T-helper 2 cell treated with Interferon-gamma antibody and Interleukin-4, amounts not matched to agents 5 μg/mL and 100 μg/mL, for 36 hours (primary cell): ENCODE measurements around the gene SLC19A2.

Source experiments
- DNase-seq: peaks from one replicate; pipeline ENCODE4 v3.0.0; 2021; ENCODE audit warnings: low spot score
- H3K27ac Mint-ChIP-seq: one replicate; pipeline ENCODE4 v1.8.0; 2021; ENCODE audit warnings: mild to moderate bottlenecking, mixed read lengths
- H3K27me3 Mint-ChIP-seq: one replicate; pipeline ENCODE4 v1.8.0; 2021; ENCODE audit warnings: low read depth, mixed read lengths
- H3K36me3 Mint-ChIP-seq: one replicate; pipeline ENCODE4 v1.8.0; 2021; ENCODE audit warnings: low read depth, mixed read lengths
- H3K4me1 Mint-ChIP-seq: one replicate; pipeline ENCODE4 v1.8.0; 2021; ENCODE audit warnings: low read depth, mixed read lengths
- H3K4me3 Mint-ChIP-seq: one replicate; pipeline ENCODE4 v1.8.0; 2022; ENCODE audit warnings: mild to moderate bottlenecking, moderate library complexity, mixed read lengths
- H3K9me3 Mint-ChIP-seq: one replicate; pipeline ENCODE4 v1.8.0; 2021; ENCODE audit warnings: mixed read lengths

SLC19A2 gene

DNA sequence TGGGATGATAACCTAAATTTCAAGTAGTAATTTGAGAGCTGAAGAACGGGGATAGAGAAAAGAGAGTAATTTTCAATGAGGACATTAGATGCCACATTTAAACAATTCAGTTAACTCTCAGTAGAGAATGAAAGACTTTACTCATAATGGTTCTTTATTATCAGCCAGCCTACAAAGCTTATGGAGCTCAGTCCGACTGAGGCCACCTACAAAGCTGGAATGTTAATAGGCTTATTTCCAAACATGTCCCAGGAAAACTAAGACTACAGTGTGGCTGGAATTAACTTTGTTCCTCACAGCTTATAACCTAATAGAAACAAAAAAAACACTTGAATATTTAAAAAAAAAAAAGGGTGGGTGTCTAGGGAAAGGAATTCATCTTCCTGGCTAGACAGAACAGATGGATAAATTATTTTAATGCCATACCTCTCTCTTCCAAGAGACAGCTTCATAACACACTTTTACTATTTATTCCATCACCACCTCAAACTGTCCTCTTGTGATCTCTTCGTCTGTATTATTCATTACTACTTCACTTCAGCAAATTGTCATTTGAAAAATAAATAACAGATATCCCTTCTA is 9.8 kb downstream of the SLC19A2 start:
- Mint-ChIP-seq H3K4me1 (peaks cover 11% of the 10 kb centered on the region), H3K9me3 (no peaks in the 10 kb centered on the region), H3K27me3 (no peaks in the 10 kb centered on the region), H3K4me3 (no peak overlapping the region), H3K27ac (no peak overlapping the region), H3K36me3 (peaks cover 6% of the 10 kb centered on the region)
- no peak for DNase-seq

GRCh38 chr1:169474302-169474995 is 11.3 kb downstream of the SLC19A2 start:
- DNase-seq = no peak
- peaks cover 2% of the 10 kb centered on the region for H3K36me3 Mint-ChIP-seq
- H3K4me1 Mint-ChIP-seq = peaks cover 5% of the 10 kb centered on the region
- H3K4me3 Mint-ChIP-seq = no peak overlapping the region
- no peaks in the 10 kb centered on the region for H3K27me3 Mint-ChIP-seq
- H3K27ac Mint-ChIP-seq = no peak overlapping the region
- H3K9me3 Mint-ChIP-seq = no peaks in the 10 kb centered on the region

GRCh38 chr1:169473347-169473746 is 12.4 kb downstream of the SLC19A2 start:
- Mint-ChIP-seq H3K27ac (no peak overlapping the region), H3K4me3 (no peak overlapping the region)

DNA sequence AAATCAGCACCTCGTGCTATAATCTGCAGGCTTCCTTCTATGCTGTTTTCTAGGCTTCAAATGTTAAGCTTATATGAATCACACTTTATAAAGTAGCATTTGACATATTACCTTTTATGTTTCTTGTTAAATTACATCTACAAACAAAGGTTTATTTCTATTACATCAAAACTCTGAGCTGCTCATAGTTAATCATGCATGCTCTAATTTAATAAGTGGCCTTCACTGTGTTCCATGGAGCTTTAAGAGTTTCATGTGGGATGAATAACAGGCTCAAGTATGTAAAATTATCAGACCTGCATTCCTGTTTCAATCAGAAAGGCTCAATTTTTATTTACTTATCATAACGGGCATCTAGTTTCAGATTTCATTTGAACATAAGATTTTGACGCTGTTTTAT is 13.0 kb downstream of the SLC19A2 start:
- H3K4me3 Mint-ChIP-seq = no peak overlapping the region

More at GRCh38 chr1:169473347-169473746, 12.4 kb downstream of the SLC19A2 start:
- peaks cover 4% of the 10 kb centered on the region for H3K4me1 Mint-ChIP-seq
- no peaks in the 10 kb centered on the region for H3K27me3 Mint-ChIP-seq
- no peaks in the 10 kb centered on the region for H3K9me3 Mint-ChIP-seq
- peaks cover 2% of the 10 kb centered on the region for H3K36me3 Mint-ChIP-seq
- DNase-seq = no peak

GRCh38 chr1:169468982-169469381 is 16.8 kb downstream of the SLC19A2 start:
- no peak for DNase-seq
- Mint-ChIP-seq H3K27ac (no peak overlapping the region), H3K4me3 (no peak overlapping the region), H3K4me1 (peaks cover 4% of the 10 kb centered on the region), H3K9me3 (no peaks in the 10 kb centered on the region), H3K36me3 (peaks cover 4% of the 10 kb centered on the region), H3K27me3 (no peaks in the 10 kb centered on the region)

More for the DNA sequence above, 13.0 kb downstream of the SLC19A2 start:
- Mint-ChIP-seq H3K27ac (no peak overlapping the region), H3K9me3 (no peaks in the 10 kb centered on the region), H3K27me3 (no peaks in the 10 kb centered on the region), H3K36me3 (peaks cover 2% of the 10 kb centered on the region), H3K4me1 (peaks cover 4% of the 10 kb centered on the region)
- DNase-seq = no peak

GRCh38 chr1:169466259-169467230 is 19.2 kb downstream of the SLC19A2 start:
- no peak for DNase-seq
- H3K9me3 Mint-ChIP-seq = no peaks in the 10 kb centered on the region
- H3K4me1 Mint-ChIP-seq = peaks cover 7% of the 10 kb centered on the region
- H3K4me3 Mint-ChIP-seq = no peak overlapping the region
- H3K27me3 Mint-ChIP-seq = no peaks in the 10 kb centered on the region
- no peak overlapping the region for H3K27ac Mint-ChIP-seq
- H3K36me3 Mint-ChIP-seq = peaks cover 4% of the 10 kb centered on the region

- Mint-ChIP-seq H3K27ac (no peak overlapping the region), H3K4me3 (no peak overlapping the region), H3K36me3 (peaks cover 11% of the 10 kb centered on the region), H3K27me3 (no peaks in the 10 kb centered on the region), H3K4me1 (peaks cover 18% of the 10 kb centered on the region), H3K9me3 (peaks cover 4% of the 10 kb centered on the region)
- no peak for DNase-seq
Observed at GRCh38 chr1:169465281-169465680, 20.5 kb downstream of the SLC19A2 start.

DNA sequence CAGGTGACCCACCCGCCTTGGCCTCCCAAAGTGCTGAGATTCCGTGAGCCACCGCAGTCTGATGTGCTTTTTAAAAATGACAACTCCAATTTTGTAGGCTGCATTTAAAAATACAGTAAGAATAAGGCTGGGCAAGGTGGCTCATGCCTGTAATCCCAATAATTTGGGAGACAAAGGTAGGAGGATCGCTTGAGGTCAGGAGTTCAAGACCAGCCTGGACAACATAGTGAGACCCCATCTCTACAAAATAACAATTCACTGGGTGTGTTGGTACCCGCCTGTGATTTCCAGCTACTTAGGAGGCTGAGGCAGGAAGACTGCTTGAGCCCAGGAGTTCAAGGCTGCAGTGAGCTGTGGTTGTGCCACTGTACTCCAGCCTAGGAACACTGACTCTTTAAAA is 23.4 kb downstream of the SLC19A2 start:
- no peak for DNase-seq
- H3K4me1 Mint-ChIP-seq = peaks cover 20% of the 10 kb centered on the region
- peaks cover 8% of the 10 kb centered on the region for H3K9me3 Mint-ChIP-seq
- H3K4me3 Mint-ChIP-seq = no peak overlapping the region
- no peak overlapping the region for H3K27ac Mint-ChIP-seq
- H3K36me3 Mint-ChIP-seq = peaks cover 12% of the 10 kb centered on the region
- no peaks in the 10 kb centered on the region for H3K27me3 Mint-ChIP-seq

- H3K36me3 Mint-ChIP-seq = peaks cover 14% of the 10 kb centered on the region
- H3K9me3 Mint-ChIP-seq = peaks cover 14% of the 10 kb centered on the region
- H3K27me3 Mint-ChIP-seq = no peaks in the 10 kb centered on the region
- peak overlapping the region; percentile 39 for H3K27ac Mint-ChIP-seq
- DNase-seq = no peak
- H3K4me3 Mint-ChIP-seq = peak overlapping the region; percentile 44
- peaks cover 20% of the 10 kb centered on the region for H3K4me1 Mint-ChIP-seq
Observed at GRCh38 chr1:169461390-169462000, 24.2 kb downstream of the SLC19A2 start.

DNA sequence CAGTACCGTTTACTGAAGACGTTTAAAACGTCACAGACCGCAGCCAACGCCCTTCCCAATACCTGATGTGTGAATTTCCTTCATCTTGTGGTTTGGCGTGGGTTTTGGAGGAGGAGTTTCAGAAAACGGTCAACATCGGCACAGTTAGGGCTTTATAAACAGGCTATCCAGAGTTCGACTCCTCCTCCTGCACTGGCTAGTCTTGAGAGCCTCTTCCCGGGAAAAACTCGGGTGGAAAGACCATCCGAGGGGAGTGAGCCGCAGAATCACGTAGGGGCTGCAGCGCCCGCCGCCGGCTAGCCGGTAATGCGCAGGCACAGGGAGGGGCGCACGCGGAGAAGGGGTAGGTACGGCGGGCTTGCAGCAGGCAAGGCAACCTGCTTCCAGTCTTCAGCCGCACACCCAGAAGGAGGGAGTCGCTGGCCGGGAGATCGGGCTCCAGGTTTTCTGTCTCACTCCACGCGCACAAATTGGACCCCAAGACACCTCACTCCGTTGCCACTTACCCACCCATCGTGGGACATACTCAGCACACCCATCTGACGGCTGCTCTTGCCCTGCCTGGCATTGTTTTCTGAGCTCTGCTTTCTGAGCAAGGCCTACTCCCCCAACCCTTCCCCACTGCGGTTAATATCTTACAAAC is 25.4 kb downstream of the SLC19A2 start:
- Mint-ChIP-seq H3K4me3 (peak overlapping the region; percentile 44), H3K9me3 (peaks cover 23% of the 10 kb centered on the region), H3K36me3 (peaks cover 16% of the 10 kb centered on the region), H3K27me3 (peaks cover 3% of the 10 kb centered on the region), H3K27ac (peak overlapping the region; percentile 82), H3K4me1 (peaks cover 24% of the 10 kb centered on the region)
- peak; percentile 37 for DNase-seq

- H3K27ac Mint-ChIP-seq = no peak overlapping the region
- no peak for DNase-seq
- peaks cover 16% of the 10 kb centered on the region for H3K36me3 Mint-ChIP-seq
- peaks cover 20% of the 10 kb centered on the region for H3K4me1 Mint-ChIP-seq
- peaks cover 8% of the 10 kb centered on the region for H3K27me3 Mint-ChIP-seq
- peaks cover 25% of the 10 kb centered on the region for H3K9me3 Mint-ChIP-seq
- H3K4me3 Mint-ChIP-seq = no peak overlapping the region
Observed at GRCh38 chr1:169457443-169457842, 28.3 kb downstream of the SLC19A2 start.

- H3K27me3 Mint-ChIP-seq = peaks cover 16% of the 10 kb centered on the region
- H3K4me1 Mint-ChIP-seq = peaks cover 15% of the 10 kb centered on the region
- H3K36me3 Mint-ChIP-seq = peaks cover 12% of the 10 kb centered on the region
- H3K9me3 Mint-ChIP-seq = peaks cover 22% of the 10 kb centered on the region
- no peak for DNase-seq
- H3K27ac Mint-ChIP-seq = no peak overlapping the region
- no peak overlapping the region for H3K4me3 Mint-ChIP-seq
Observed at GRCh38 chr1:169456029-169456428, 29.7 kb downstream of the SLC19A2 start.

DNA sequence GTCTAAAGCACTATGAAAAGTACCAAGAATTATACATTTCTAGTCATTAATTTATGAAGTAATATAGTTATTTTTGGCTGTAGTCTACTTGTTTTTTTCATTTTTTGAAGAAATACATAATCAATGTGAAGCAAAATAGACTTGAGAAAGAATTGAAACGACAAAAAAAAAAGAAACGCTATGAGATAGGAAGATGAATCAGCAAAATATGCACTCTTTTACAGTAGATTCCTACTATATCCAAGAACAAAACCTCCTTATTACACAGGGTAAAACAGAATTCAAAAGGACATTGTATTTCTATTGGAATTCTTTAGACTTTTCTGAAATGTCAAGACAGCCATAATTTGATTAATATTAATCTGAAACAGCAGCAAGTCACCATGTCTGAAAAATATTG is 32.8 kb downstream of the SLC19A2 start:
- Mint-ChIP-seq H3K4me1 (peaks cover 3% of the 10 kb centered on the region), H3K9me3 (peaks cover 17% of the 10 kb centered on the region), H3K27me3 (peaks cover 26% of the 10 kb centered on the region), H3K36me3 (peaks cover 7% of the 10 kb centered on the region), H3K4me3 (no peak overlapping the region), H3K27ac (no peak overlapping the region)
- DNase-seq = no peak
